ENCODE results near the gene MUC3A. TPM values are rescaled to one million over a fixed set of nuclear protein-coding genes. Genes with fewer than 3 reads are reported as not detected.

MUC3A gene
- total RNA-seq, 2 donors from 2014 or later: 0.49 TPM; not detected in 1

GRCh38 chr7:100943693-100944092, 5.6 kb upstream of the MUC3A start:
- no peak for TF ChIP-seq CTCF (IDR thresholded peaks at IDR 0.05)
- Histone ChIP-seq H3K9me3 (no peaks in the 10 kb centered on the region), H3K27me3 (replicated peaks; ENCODE audit: insufficient read depth) (no peaks in the 10 kb centered on the region), H3K27ac (no peak overlapping the region), H3K4me3 (no peak overlapping the region), H3K36me3 (no peaks in the 10 kb centered on the region), H3K4me1 (ENCODE audit: control insufficient read depth in 1 of 2, low read depth in 2 of 2) (no peaks in the 10 kb centered on the region)
- DNase-seq (ENCODE audit: low spot score) (no peak), ATAC-seq (ENCODE audit: insufficient number of reproducible peaks, low FRiP score, low read depth) (no peak)

DNA sequence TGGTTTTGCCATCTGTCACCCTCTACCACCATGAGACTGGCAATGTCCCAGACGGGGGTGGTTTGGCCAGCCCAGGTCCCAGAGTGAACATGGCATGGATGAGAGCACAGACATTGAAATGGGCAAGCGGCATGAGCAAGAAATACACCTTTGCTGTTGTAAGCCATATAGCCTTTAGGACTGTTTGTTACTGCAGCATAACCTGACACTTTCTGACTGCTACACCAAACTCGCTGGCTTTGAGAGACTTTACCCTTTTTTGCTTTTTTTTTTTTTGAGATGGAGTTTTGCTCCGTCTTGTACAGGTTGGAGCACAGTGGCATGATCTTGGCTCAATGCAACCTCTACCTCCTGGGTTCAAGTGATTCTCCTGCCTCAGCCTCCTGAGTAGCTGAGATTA, 5.2 kb upstream of the MUC3A start:
- Histone ChIP-seq H3K9me3 (no peaks in the 10 kb centered on the region), H3K27ac (no peak overlapping the region), H3K36me3 (no peaks in the 10 kb centered on the region), H3K4me1 (ENCODE audit: control insufficient read depth in 1 of 2, low read depth in 2 of 2) (no peaks in the 10 kb centered on the region), H3K27me3 (replicated peaks; ENCODE audit: insufficient read depth) (no peaks in the 10 kb centered on the region), H3K4me3 (no peak overlapping the region)
- no peak for DNase-seq (ENCODE audit: low spot score)
- no peak for ATAC-seq (ENCODE audit: insufficient number of reproducible peaks, low FRiP score, low read depth)
- TF ChIP-seq CTCF (IDR thresholded peaks at IDR 0.05): no peak

GRCh38 chr7:100946111-100946510, 3.2 kb upstream of the MUC3A start:
- ATAC-seq (ENCODE audit: insufficient number of reproducible peaks, low FRiP score, low read depth) (no peak), DNase-seq (ENCODE audit: low spot score) (no peak)
- no peak overlapping the region for H3K27ac ChIP-seq
- no peaks in the 10 kb centered on the region for H3K4me1 ChIP-seq (ENCODE audit: control insufficient read depth in 1 of 2, low read depth in 2 of 2)
- no peak overlapping the region for H3K4me3 ChIP-seq
- no peaks in the 10 kb centered on the region for H3K36me3 ChIP-seq
- no peaks in the 10 kb centered on the region for H3K27me3 ChIP-seq (replicated peaks; ENCODE audit: insufficient read depth)
- no peak for TF ChIP-seq CTCF (IDR thresholded peaks at IDR 0.05)
- H3K9me3 ChIP-seq: no peaks in the 10 kb centered on the region

- DNase-seq (ENCODE audit: low spot score) (no peak), ATAC-seq (ENCODE audit: insufficient number of reproducible peaks, low FRiP score, low read depth) (no peak)
- Histone ChIP-seq H3K4me3 (no peak overlapping the region), H3K27ac (no peak overlapping the region), H3K4me1 (ENCODE audit: control insufficient read depth in 1 of 2, low read depth in 2 of 2) (no peaks in the 10 kb centered on the region), H3K36me3 (no peaks in the 10 kb centered on the region), H3K9me3 (no peaks in the 10 kb centered on the region), H3K27me3 (replicated peaks; ENCODE audit: insufficient read depth) (no peaks in the 10 kb centered on the region)
- TF ChIP-seq CTCF (IDR thresholded peaks at IDR 0.05): no peak
Observed at GRCh38 chr7:100946766-100947365, 2.5 kb upstream of the MUC3A start.

DNA sequence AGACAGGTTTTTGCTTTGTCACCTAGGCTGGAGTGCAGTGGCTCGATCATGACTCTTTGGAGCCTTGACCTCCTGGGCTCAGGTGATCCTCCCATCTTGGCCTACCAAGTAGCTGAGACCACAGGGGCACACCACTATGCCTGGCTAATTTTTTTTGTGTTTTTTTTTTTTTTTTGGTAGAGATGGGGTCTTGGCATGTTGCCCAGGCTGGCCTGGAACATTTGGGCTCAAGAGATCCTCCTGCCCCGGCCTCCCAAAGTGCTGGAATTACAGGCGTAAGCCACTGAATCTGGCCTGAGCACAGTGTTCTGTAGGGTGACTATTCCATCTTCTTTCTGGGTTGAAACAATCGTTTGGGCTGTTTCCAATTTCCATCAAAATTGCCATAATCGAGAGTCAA, 1.5 kb upstream of the MUC3A start:
- Histone ChIP-seq H3K27ac (no peak overlapping the region), H3K9me3 (no peaks in the 10 kb centered on the region), H3K4me1 (ENCODE audit: control insufficient read depth in 1 of 2, low read depth in 2 of 2) (no peaks in the 10 kb centered on the region), H3K27me3 (replicated peaks; ENCODE audit: insufficient read depth) (no peaks in the 10 kb centered on the region), H3K36me3 (no peaks in the 10 kb centered on the region), H3K4me3 (no peak overlapping the region)
- TF ChIP-seq CTCF (IDR thresholded peaks at IDR 0.05): no peak
- DNase-seq (ENCODE audit: low spot score): no peak
- no peak for ATAC-seq (ENCODE audit: insufficient number of reproducible peaks, low FRiP score, low read depth)

All from thoracic aorta (tissue), 2 donors.